NCI-H1694 (cell line): Measurements from ENCODE around the gene CST6.
"Not testable (repeated sequence)": the region's sequence is repeated elsewhere in the genome, so short reads cannot be mapped to it uniquely, and the experiment has no call there.

Source experiments
- DNase-seq: peaks from one replicate; lab custom pipeline; 2025; lab: John Stamatoyannopoulos, UW

The CST6 gene

DNA sequence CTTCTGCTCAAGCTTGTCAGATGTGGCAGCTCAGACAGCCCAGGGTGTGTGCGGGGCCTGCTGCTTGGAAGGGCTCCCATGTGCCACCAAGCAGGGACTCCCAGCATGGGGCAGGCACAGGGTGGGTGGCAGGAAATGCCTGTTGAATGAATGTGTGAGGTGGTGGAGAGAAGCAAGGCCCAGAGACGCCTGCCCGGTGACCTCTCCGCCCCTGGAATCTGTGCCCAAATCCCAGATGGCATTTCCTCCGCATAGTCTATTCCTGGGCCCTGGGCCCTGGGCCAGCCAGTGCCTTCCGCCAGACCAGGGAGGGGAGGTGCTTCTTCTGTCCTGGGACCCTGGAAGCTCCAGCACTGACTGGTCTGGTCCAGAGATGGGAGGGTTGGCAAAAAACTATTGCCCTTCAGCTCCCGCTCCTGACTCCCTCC, 3.7 kb downstream of the CST6 start:
- no peak for DNase-seq

GRCh38 chr11:66015936-66016792, 4.4 kb downstream of the CST6 start:
- DNase-seq: peak; percentile 28

DNA sequence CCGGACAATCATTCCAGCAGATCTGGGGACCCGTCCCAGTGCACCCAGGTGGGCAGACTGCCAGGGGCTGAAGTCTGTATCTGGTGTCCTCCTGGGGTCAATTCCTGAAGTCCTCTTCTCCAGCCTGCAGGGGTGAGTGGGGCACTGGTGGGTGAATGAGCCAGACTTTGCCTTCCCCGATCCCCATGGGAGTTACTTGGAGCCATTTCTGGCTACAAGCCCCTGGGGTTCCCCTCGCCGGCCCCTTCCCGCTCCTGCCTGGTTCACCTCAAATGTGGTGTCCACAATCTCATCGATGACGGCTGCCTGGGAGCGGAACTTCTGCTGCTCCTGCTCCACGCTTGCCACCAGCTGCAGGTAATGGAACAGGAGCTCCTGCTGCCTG, 5.0 kb downstream of the CST6 start:
- no peak for DNase-seq

DNA sequence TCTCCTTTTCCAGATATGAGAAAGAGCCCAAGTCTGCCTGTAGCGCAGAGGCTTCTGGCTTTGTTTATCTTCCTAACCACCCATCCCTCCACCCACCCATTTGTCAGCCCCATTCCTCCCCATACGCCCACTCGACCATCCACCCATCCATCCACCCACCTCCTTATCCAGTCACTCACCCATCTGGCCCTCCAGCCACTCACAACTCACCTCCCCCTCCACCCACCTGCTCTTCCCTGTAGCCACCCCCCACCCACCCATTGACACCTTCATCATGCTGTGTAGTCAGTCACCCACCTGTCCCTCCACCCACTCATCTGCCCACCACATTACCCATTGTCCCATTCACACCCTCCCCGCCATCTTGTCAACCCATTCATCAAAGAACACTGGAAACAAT, 5.5 kb downstream of the CST6 start:
- no peak for DNase-seq

DNA sequence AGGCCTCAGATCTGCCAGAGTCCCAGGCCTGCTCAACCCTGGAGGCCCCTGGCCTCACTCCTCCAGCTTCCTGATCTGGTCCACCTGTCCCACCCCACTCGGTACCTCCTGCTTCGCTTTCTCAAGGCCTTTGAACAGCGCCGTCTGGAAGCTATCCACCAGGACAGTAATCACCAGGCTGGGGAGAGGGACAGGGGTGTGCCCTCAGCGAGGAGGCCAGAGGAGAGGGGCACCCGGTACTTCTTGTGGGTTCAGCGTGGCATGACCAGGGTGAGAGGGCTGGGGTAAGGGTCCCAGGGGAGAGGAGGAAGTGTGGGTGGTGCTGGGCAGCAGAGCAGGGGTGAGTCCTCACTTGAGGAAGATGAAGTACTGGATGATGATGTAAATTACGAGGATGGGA, 8.4 kb downstream of the CST6 start:
- DNase-seq: no peak

DNA sequence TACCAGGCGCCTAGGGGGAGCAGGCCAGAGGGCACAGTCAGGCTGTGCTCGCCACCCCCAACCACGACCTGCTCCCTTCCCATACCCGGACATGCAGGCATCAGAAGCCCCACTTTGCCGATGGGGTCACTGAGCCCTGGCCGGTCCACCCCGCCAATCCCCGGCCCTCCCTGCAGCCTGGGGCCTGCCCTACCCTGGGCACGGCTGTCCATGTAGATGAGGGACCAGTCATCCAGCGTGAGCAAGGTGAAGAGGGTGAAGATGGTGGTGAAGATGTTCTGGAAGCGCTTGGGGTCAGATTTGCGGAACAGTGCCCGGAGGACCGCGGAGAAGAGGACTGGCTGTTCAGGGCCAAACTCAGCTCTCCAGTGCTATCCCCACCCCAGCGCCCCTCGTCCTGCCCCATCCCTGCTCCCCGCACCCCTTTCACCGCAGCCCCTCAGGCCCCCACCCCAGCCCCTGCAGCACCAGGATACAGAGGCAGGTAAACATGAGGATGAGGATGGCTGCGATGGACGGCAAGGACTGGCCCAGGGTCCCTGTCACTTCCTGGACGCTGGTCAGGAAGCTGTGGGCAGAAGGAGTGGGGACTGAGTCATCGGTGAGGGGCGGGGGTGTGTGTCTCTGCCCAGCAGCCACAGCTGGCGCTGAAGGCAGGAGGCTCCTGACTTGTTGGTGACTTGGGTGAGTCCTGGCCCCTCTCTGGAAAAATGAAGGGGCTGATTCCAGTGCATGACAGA, 9.0 kb downstream of the CST6 start:
- no peak for DNase-seq

DNA sequence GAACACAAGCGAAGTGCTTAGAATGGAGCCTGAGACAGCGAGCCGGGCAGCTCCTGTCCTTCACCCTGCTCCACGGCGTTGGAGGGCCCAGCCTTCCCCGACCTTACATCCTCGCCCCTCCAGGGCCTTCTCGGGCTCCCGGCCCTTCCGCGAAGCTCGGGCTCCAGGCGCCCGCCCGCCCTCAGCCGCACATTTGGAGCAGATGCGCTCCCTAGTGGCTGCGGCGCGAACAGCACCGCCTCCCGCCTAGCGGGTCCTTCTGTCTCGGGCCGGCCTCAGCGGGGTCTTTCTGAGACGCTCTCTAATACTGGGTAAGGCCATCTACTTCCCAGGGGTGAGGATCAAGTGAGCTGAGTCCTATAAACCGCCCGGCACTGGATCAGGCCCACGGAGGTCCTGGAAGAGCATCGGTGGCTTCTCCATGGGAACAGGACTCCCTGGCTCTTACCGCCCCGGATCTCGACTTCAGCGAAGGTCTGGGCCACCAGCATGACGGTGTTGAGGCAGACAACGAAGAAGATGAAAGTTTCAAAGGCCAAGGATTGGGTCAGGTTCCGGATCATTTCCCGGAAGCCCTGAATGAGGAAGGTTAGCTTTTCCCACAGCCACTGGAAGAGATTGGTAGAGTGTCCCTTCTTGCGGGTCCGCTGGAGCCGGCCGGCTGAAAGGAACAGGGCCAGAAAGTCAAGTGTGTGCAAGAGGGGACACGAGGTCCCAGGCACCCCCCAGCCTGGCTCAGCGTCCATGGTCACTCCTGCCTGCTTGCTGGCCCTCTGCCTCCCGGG, 10.8 kb downstream of the CST6 start:
- DNase-seq: peak; percentile 37

DNA sequence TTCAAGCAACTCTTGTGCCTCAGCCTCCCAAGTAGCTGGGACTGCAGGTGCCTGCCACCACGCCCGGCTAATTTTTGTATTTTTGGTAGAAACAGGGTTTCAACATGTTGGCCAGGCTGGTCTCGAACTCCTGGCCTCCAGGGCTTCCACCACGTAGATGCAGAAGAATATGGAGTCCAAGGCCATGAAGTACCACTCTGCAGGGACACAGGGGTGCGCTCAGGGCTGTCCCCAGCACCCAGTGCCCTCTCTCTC, 11.3 kb downstream of the CST6 start:
- not testable (repeated sequence) for DNase-seq

DNA sequence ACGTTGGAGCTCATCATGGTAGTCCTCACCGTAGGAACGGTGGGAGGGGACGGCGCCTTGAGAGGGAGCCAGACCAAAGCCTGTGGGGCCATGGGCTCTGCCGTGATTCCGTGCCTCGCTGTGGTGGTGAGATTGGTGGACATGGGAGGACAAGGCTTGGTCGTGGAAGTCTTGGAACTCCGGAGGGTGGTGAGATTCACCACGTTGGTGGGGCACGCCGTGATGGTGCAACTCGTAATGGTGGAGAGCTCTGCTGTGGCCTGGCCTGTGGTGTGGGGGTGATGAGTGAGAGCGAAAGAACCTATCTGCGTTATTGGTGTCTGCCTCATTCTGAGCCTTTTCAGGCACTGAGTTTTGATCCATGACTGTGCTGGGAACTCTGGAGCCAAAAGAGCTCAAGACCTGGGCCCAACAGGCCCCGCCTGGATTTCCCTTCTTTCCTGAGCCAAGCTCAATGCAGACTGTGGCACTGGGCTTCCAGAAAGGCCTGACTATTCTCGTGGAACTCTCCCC, 14.3 kb downstream of the CST6 start, which contains the start of gene CATSPER1:
CATSPER1 (minus strand) TSS at position 463 of the 513 bp plus-strand sequence; CDS start at position 363, 100 bp downstream.
- no peak for DNase-seq

- DNase-seq: no peak
These were observed 21.3 kb downstream of the CST6 start for GRCh38 chr11:66032957-66033735.

DNA sequence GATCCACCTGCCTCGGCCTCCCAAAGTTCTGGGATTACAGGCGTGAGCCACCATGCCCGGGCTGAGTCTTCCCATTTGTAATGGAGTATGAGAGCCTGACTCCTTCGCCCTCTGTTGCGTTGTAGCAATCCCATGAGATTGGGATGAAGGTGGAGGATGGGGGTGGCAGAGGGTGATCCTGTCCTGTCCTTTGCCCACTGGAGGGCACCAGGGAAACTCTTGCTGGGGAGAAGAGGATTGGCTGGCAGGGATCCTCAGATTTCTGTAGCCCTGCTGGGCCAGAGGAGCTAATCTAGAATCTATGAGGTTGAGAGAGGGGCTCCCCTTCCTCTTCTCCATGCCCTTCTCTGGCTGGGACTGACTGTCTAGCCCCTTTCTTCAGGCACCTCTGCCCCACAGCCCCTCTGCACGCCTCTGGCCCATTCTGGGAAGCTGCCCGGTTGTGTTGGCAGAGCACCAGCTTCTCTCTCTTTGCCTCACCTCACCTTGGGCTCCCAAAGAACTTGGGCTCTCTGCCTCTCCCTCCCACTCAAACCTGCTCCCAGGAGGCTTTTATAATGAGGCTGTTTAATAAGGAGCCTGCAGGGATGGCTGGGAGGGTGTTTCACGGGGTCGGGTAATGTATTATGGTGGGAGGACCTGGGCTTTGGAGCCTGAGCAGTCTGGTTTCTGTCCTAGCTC, 24.0 kb downstream of the CST6 start:
- DNase-seq: no peak

GRCh38 chr11:66036334-66036710, 24.5 kb downstream of the CST6 start:
- no peak for DNase-seq

GRCh38 chr11:66037327-66037726, 25.5 kb downstream of the CST6 start:
- DNase-seq: no peak

- DNase-seq: no peak
These were observed 28.0 kb downstream of the CST6 start for GRCh38 chr11:66039765-66040164.

- no peak for DNase-seq
These were observed 30.6 kb downstream of the CST6 start for GRCh38 chr11:66042227-66042995.

- DNase-seq: no peak
These were observed 31.4 kb downstream of the CST6 start for GRCh38 chr11:66042996-66043906.

- DNase-seq: no peak
These were observed 32.9 kb downstream of the CST6 start for GRCh38 chr11:66044757-66045156.

GRCh38 chr11:66045177-66045639, 33.4 kb downstream of the CST6 start:
- peak; percentile 37 for DNase-seq

DNA sequence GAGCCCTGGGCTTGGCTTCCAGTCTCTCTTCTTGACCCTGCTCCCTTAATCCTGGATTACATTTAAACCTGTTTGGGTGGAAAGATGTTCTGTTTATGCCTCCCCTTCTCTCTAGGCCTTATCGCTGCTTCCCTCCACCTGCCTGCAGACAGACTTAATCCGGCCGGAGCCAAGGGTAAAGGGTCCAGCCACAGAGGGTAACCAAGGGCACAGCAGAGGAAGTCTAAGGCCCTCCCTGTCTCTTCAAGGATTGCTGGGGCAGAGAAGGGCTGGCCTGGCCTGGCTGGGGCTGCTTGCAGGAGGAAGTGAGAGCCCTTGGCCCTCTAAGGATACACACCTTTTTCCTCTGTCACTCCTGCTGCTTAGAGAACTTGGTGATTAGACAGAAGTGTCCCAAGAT, 35.1 kb downstream of the CST6 start:
- DNase-seq: no peak
